Parathyroid adenoma (tissue), 2 donors: Measurements from ENCODE around the gene MYOD1.

Source experiments
- H2AFZ ChIP-seq: fragments of 300-600 bp; sonication (generic); one replicate; pipeline ENCODE4 v1.7.0; 2017; ENCODE audit warnings: antibody characterized with exemption, mild to moderate bottlenecking
- H3K27ac ChIP-seq: fragments of 300-600 bp; sonication (generic); one replicate; pipeline ENCODE4 v1.7.0; 2017
- H3K27me3 ChIP-seq: fragments of 300-600 bp; sonication (generic); one replicate; pipeline ENCODE4 v1.7.0; 2017; ENCODE audit warnings: low read length; ENCODE audit not compliant: control insufficient read depth, insufficient read depth
- H3K36me3 ChIP-seq: fragments of 300-600 bp; sonication (generic); one replicate; pipeline ENCODE4 v1.7.0; 2017; ENCODE audit warnings: low read length; ENCODE audit not compliant: control insufficient read depth, insufficient read depth
- H3K4me1 ChIP-seq: fragments of 300-600 bp; sonication (generic); one replicate; pipeline ENCODE4 v1.7.0; 2017; ENCODE audit warnings: control low read depth
- H3K4me2 ChIP-seq: fragments of 300-600 bp; sonication (generic); one replicate; pipeline ENCODE4 v1.7.0; 2017; ENCODE audit warnings: low read length
- H3K4me3 ChIP-seq: fragments of 300-600 bp; sonication (generic); one replicate; pipeline ENCODE4 v1.7.0; 2017; ENCODE audit warnings: low read depth, low read length
- H3K79me2 ChIP-seq: fragments of 300-600 bp; sonication (generic); one replicate; pipeline ENCODE4 v1.7.0; 2017; ENCODE audit warnings: control low read depth
- H3K9ac ChIP-seq: fragments of 300-600 bp; sonication (generic); one replicate; pipeline ENCODE4 v1.7.0; 2017; ENCODE audit warnings: mild to moderate bottlenecking
- H3K9me3 ChIP-seq: fragments of 300-600 bp; sonication (generic); one replicate; pipeline ENCODE4 v1.7.0; 2017; ENCODE audit warnings: low read length; ENCODE audit not compliant: control insufficient read depth
- CTCF ChIP-seq: fragments of 300-600 bp; sonication (generic); IDR thresholded peaks from one replicate; pipeline ENCODE4 v1.7.0; 2017; ENCODE audit warnings: antibody characterized with exemption, mild to moderate bottlenecking
- donor health status: primary hyperparathyroidism.

Gene MYOD1

GRCh38 chr11:17722000-17722643 is 2.8 kb downstream of the MYOD1 start:
- Histone ChIP-seq H3K79me2 (no peaks in the 10 kb centered on the region), H3K4me3 (no peak overlapping the region), H3K36me3 (no peaks in the 10 kb centered on the region), H2AFZ (no peak overlapping the region), H3K4me2 (no peak overlapping the region), H3K27ac (no peak overlapping the region), H3K27me3 (peaks cover 4% of the 10 kb centered on the region), H3K9me3 (no peaks in the 10 kb centered on the region), H3K4me1 (no peaks in the 10 kb centered on the region), H3K9ac (no peak overlapping the region)
- TF ChIP-seq CTCF: no peak

- Histone ChIP-seq H3K4me1 (no peaks in the 10 kb centered on the region), H3K4me2 (no peak overlapping the region), H3K27ac (no peak overlapping the region), H3K9me3 (no peaks in the 10 kb centered on the region), H3K4me3 (no peak overlapping the region), H3K79me2 (no peaks in the 10 kb centered on the region), H3K27me3 (peaks cover 4% of the 10 kb centered on the region), H2AFZ (no peak overlapping the region), H3K36me3 (no peaks in the 10 kb centered on the region), H3K9ac (no peak overlapping the region)
- TF ChIP-seq CTCF: no peak
Observed at GRCh38 chr11:17724020-17724908, 4.9 kb downstream of the MYOD1 start.

- Histone ChIP-seq H3K9ac (no peak overlapping the region), H3K27ac (no peak overlapping the region), H3K4me1 (no peaks in the 10 kb centered on the region), H2AFZ (no peak overlapping the region), H3K27me3 (peaks cover 4% of the 10 kb centered on the region), H3K9me3 (no peaks in the 10 kb centered on the region), H3K4me2 (no peak overlapping the region), H3K79me2 (no peaks in the 10 kb centered on the region), H3K36me3 (no peaks in the 10 kb centered on the region), H3K4me3 (no peak overlapping the region)
- no peak for TF ChIP-seq CTCF
Observed at GRCh38 chr11:17725174-17725573, 5.8 kb downstream of the MYOD1 start.

GRCh38 chr11:17730137-17730536 is 10.8 kb downstream of the MYOD1 start:
- Histone ChIP-seq H3K27ac (no peak overlapping the region), H3K9me3 (no peaks in the 10 kb centered on the region), H3K9ac (no peak overlapping the region), H3K4me1 (no peaks in the 10 kb centered on the region), H3K27me3 (no peaks in the 10 kb centered on the region), H3K36me3 (no peaks in the 10 kb centered on the region), H3K4me3 (no peak overlapping the region), H3K4me2 (no peak overlapping the region), H2AFZ (no peak overlapping the region), H3K79me2 (no peaks in the 10 kb centered on the region)
- no peak for TF ChIP-seq CTCF
